Measurements from ENCODE around the gene PACRG.

The PACRG gene

GRCh38 chr6:163159689-163160088 lies 431.9 kb downstream of the PACRG start:
- Histone ChIP-seq H3K4me3 (ENCODE audit: severe bottlenecking) (no peak overlapping the region), H3K9me3 (ENCODE audit: severe bottlenecking) (no peaks in the 10 kb centered on the region), H3K36me3 (ENCODE audit: low read depth) (no peaks in the 10 kb centered on the region), H3K4me1 (ENCODE audit: insufficient read depth, poor library complexity, severe bottlenecking) (no peaks in the 10 kb centered on the region), H3K27ac (ENCODE audit: poor library complexity, severe bottlenecking) (no peak overlapping the region), H3K27me3 (ENCODE audit: insufficient read depth, poor library complexity, severe bottlenecking) (no peaks in the 10 kb centered on the region)
- DNase-seq (ENCODE audit: low spot score) (no peak), ATAC-seq (ENCODE audit: low read depth) (no peak)
- no peak for TF ChIP-seq CTCF (IDR thresholded peaks at IDR 0.05; ENCODE audit: poor library complexity, severe bottlenecking)

- DNase-seq (ENCODE audit: low spot score) (no peak), ATAC-seq (ENCODE audit: low read depth) (no peak)
- no peaks in the 10 kb centered on the region for H3K36me3 ChIP-seq (ENCODE audit: low read depth)
- H3K9me3 ChIP-seq (ENCODE audit: severe bottlenecking) = no peaks in the 10 kb centered on the region
- no peak for TF ChIP-seq CTCF (IDR thresholded peaks at IDR 0.05; ENCODE audit: poor library complexity, severe bottlenecking)
- H3K27me3 ChIP-seq (ENCODE audit: insufficient read depth, poor library complexity, severe bottlenecking) = no peaks in the 10 kb centered on the region
- H3K27ac ChIP-seq (ENCODE audit: poor library complexity, severe bottlenecking) = no peak overlapping the region
- no peaks in the 10 kb centered on the region for H3K4me1 ChIP-seq (ENCODE audit: insufficient read depth, poor library complexity, severe bottlenecking)
- H3K4me3 ChIP-seq (ENCODE audit: severe bottlenecking) = no peak overlapping the region
Measured at GRCh38 chr6:163162007-163162873, 434.5 kb downstream of the PACRG start.

- no peak for TF ChIP-seq CTCF (IDR thresholded peaks at IDR 0.05; ENCODE audit: poor library complexity, severe bottlenecking)
- DNase-seq (ENCODE audit: low spot score) (no peak), ATAC-seq (ENCODE audit: low read depth) (no peak)
- Histone ChIP-seq H3K36me3 (ENCODE audit: low read depth) (no peaks in the 10 kb centered on the region), H3K27me3 (ENCODE audit: insufficient read depth, poor library complexity, severe bottlenecking) (no peaks in the 10 kb centered on the region), H3K9me3 (ENCODE audit: severe bottlenecking) (no peaks in the 10 kb centered on the region), H3K4me3 (ENCODE audit: severe bottlenecking) (no peak overlapping the region), H3K27ac (ENCODE audit: poor library complexity, severe bottlenecking) (no peak overlapping the region), H3K4me1 (ENCODE audit: insufficient read depth, poor library complexity, severe bottlenecking) (no peaks in the 10 kb centered on the region)
Measured at GRCh38 chr6:163162874-163163213, 435.1 kb downstream of the PACRG start.

- Histone ChIP-seq H3K36me3 (ENCODE audit: low read depth) (no peaks in the 10 kb centered on the region), H3K9me3 (ENCODE audit: severe bottlenecking) (no peaks in the 10 kb centered on the region), H3K27me3 (ENCODE audit: insufficient read depth, poor library complexity, severe bottlenecking) (no peaks in the 10 kb centered on the region), H3K27ac (ENCODE audit: poor library complexity, severe bottlenecking) (no peak overlapping the region), H3K4me3 (ENCODE audit: severe bottlenecking) (no peak overlapping the region), H3K4me1 (ENCODE audit: insufficient read depth, poor library complexity, severe bottlenecking) (no peaks in the 10 kb centered on the region)
- ATAC-seq (ENCODE audit: low read depth) (no peak), DNase-seq (ENCODE audit: low spot score) (no peak)
- TF ChIP-seq CTCF (IDR thresholded peaks at IDR 0.05; ENCODE audit: poor library complexity, severe bottlenecking) = no peak
Measured at GRCh38 chr6:163164175-163164900, 436.6 kb downstream of the PACRG start.
